ENCODE measurements around the gene TCL1A.

GRCh38 chr14:95695051-95695450 is 18.9 kb downstream of the TCL1A start:
- TF ChIP-seq POLR2AphosphoS5 (IDR thresholded peaks at IDR 0.05; ENCODE audit: low read length), result no peak
- TF ChIP-seq, protein P1, sequence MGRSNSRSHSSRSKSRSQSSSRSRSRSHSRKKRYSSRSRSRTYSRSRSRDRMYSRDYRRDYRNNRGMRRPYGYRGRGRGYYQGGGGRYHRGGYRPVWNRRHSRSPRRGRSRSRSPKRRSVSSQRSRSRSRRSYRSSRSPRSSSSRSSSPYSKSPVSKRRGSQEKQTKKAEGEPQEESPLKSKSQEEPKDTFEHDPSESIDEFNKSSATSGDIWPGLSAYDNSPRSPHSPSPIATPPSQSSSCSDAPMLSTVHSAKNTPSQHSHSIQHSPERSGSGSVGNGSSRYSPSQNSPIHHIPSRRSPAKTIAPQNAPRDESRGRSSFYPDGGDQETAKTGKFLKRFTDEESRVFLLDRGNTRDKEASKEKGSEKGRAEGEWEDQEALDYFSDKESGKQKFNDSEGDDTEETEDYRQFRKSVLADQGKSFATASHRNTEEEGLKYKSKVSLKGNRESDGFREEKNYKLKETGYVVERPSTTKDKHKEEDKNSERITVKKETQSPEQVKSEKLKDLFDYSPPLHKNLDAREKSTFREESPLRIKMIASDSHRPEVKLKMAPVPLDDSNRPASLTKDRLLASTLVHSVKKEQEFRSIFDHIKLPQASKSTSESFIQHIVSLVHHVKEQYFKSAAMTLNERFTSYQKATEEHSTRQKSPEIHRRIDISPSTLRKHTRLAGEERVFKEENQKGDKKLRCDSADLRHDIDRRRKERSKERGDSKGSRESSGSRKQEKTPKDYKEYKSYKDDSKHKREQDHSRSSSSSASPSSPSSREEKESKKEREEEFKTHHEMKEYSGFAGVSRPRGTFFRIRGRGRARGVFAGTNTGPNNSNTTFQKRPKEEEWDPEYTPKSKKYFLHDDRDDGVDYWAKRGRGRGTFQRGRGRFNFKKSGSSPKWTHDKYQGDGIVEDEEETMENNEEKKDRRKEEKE (IDR thresholded peaks at IDR 0.05), result no peak
- TF ChIP-seq POLR2A (IDR thresholded peaks at IDR 0.05; ENCODE audit: low read depth, low read length), result no peak

All from GM12878 (cell line).